ENCODE results near the gene TEX2. TPM values are rescaled to one million over a fixed set of nuclear protein-coding genes. Genes with fewer than 3 reads are reported as not detected.
"Not testable (repeated sequence)": the region's sequence is repeated elsewhere in the genome, so short reads cannot be mapped to it uniquely, and the experiment has no call there.

The TEX2 gene
- total RNA-seq, 3 donors from 2014 or later, result 18.4 to 20.4 (median 19.9) TPM

- DNase-seq (no peak), ATAC-seq (no peak)
- H3K36me3 Mint-ChIP-seq (ENCODE audit: insufficient read depth), result peaks cover 10% of the 10 kb centered on the region
- H3K4me3 Mint-ChIP-seq, result no peak overlapping the region
- H3K4me1 Mint-ChIP-seq (ENCODE audit: low read depth), result no peaks in the 10 kb centered on the region
- H3K27me3 Mint-ChIP-seq (ENCODE audit: low read depth), result no peaks in the 10 kb centered on the region
- H3K9me3 Mint-ChIP-seq, result no peaks in the 10 kb centered on the region
Measured at GRCh38 chr17:64178011-64178825, 84.8 kb downstream of the TEX2 start.

GRCh38 chr17:64177311-64178010 is 85.6 kb downstream of the TEX2 start:
- H3K4me1 Mint-ChIP-seq (ENCODE audit: low read depth), result no peaks in the 10 kb centered on the region
- H3K9me3 Mint-ChIP-seq, result no peaks in the 10 kb centered on the region
- ATAC-seq (no peak), DNase-seq (no peak)
- H3K27me3 Mint-ChIP-seq (ENCODE audit: low read depth), result no peaks in the 10 kb centered on the region
- H3K4me3 Mint-ChIP-seq, result no peak overlapping the region
- H3K36me3 Mint-ChIP-seq (ENCODE audit: insufficient read depth), result peaks cover 12% of the 10 kb centered on the region

- Mint-ChIP-seq H3K9me3 (no peaks in the 10 kb centered on the region), H3K4me1 (ENCODE audit: low read depth) (no peaks in the 10 kb centered on the region), H3K27me3 (ENCODE audit: low read depth) (no peaks in the 10 kb centered on the region), H3K36me3 (ENCODE audit: insufficient read depth) (peaks cover 15% of the 10 kb centered on the region), H3K4me3 (no peak overlapping the region)
- no peak for DNase-seq
- no peak for ATAC-seq
Measured at GRCh38 chr17:64176556-64176955, 86.5 kb downstream of the TEX2 start.

GRCh38 chr17:64174686-64175456 is 88.2 kb downstream of the TEX2 start:
- no peaks in the 10 kb centered on the region for H3K9me3 Mint-ChIP-seq
- no peaks in the 10 kb centered on the region for H3K4me1 Mint-ChIP-seq (ENCODE audit: low read depth)
- H3K4me3 Mint-ChIP-seq, result no peak overlapping the region
- ATAC-seq (no peak), DNase-seq (no peak)
- H3K27me3 Mint-ChIP-seq (ENCODE audit: low read depth), result no peaks in the 10 kb centered on the region
- H3K36me3 Mint-ChIP-seq (ENCODE audit: insufficient read depth), result peaks cover 25% of the 10 kb centered on the region

- no peaks in the 10 kb centered on the region for H3K4me1 Mint-ChIP-seq (ENCODE audit: low read depth)
- peaks cover 20% of the 10 kb centered on the region for H3K36me3 Mint-ChIP-seq (ENCODE audit: insufficient read depth)
- no peak overlapping the region for H3K4me3 Mint-ChIP-seq
- DNase-seq (no peak), ATAC-seq (no peak)
- H3K27me3 Mint-ChIP-seq (ENCODE audit: low read depth), result no peaks in the 10 kb centered on the region
- no peaks in the 10 kb centered on the region for H3K9me3 Mint-ChIP-seq
Measured at GRCh38 chr17:64173646-64174045, 89.4 kb downstream of the TEX2 start.

- no peaks in the 10 kb centered on the region for H3K4me1 Mint-ChIP-seq (ENCODE audit: low read depth)
- no peaks in the 10 kb centered on the region for H3K9me3 Mint-ChIP-seq
- peaks cover 24% of the 10 kb centered on the region for H3K36me3 Mint-ChIP-seq (ENCODE audit: insufficient read depth)
- ATAC-seq (no peak), DNase-seq (no peak)
- H3K27me3 Mint-ChIP-seq (ENCODE audit: low read depth), result no peaks in the 10 kb centered on the region
- H3K4me3 Mint-ChIP-seq, result no peak overlapping the region
Measured at GRCh38 chr17:64172510-64172909, 90.5 kb downstream of the TEX2 start.

GRCh38 chr17:64171041-64171440 is 92.0 kb downstream of the TEX2 start:
- Mint-ChIP-seq H3K9me3 (no peaks in the 10 kb centered on the region), H3K4me3 (no peak overlapping the region), H3K36me3 (ENCODE audit: insufficient read depth) (peaks cover 30% of the 10 kb centered on the region), H3K27me3 (ENCODE audit: low read depth) (no peaks in the 10 kb centered on the region), H3K4me1 (ENCODE audit: low read depth) (no peaks in the 10 kb centered on the region)
- no peak for ATAC-seq
- no peak for DNase-seq

GRCh38 chr17:64170286-64170685 is 92.8 kb downstream of the TEX2 start:
- no peak overlapping the region for H3K4me3 Mint-ChIP-seq
- ATAC-seq (no peak), DNase-seq (no peak)
- H3K4me1 Mint-ChIP-seq (ENCODE audit: low read depth), result no peaks in the 10 kb centered on the region
- no peaks in the 10 kb centered on the region for H3K9me3 Mint-ChIP-seq
- H3K27me3 Mint-ChIP-seq (ENCODE audit: low read depth), result no peaks in the 10 kb centered on the region
- H3K36me3 Mint-ChIP-seq (ENCODE audit: insufficient read depth), result peaks cover 30% of the 10 kb centered on the region

GRCh38 chr17:64167666-64168065 is 95.4 kb downstream of the TEX2 start:
- H3K27me3 Mint-ChIP-seq (ENCODE audit: low read depth), result not testable (repeated sequence)

GRCh38 chr17:64166876-64167275 is 96.2 kb downstream of the TEX2 start:
- no peak for DNase-seq
- Mint-ChIP-seq H3K4me1 (ENCODE audit: low read depth) (no peaks in the 10 kb centered on the region), H3K27me3 (ENCODE audit: low read depth) (no peaks in the 10 kb centered on the region), H3K9me3 (no peaks in the 10 kb centered on the region), H3K4me3 (no peak overlapping the region), H3K36me3 (ENCODE audit: insufficient read depth) (peaks cover 25% of the 10 kb centered on the region)
- no peak for ATAC-seq

More at GRCh38 chr17:64167666-64168065, 95.4 kb downstream of the TEX2 start:
- H3K9me3 Mint-ChIP-seq; DNase-seq; ATAC-seq; H3K4me3 Mint-ChIP-seq; H3K4me1 Mint-ChIP-seq (ENCODE audit: low read depth): not testable (repeated sequence)
- H3K36me3 Mint-ChIP-seq (ENCODE audit: insufficient read depth), result peaks cover 29% of the 10 kb centered on the region

- ATAC-seq (no peak), DNase-seq (no peak)
- peaks cover 15% of the 10 kb centered on the region for H3K36me3 Mint-ChIP-seq (ENCODE audit: insufficient read depth)
- H3K4me1 Mint-ChIP-seq (ENCODE audit: low read depth), result no peaks in the 10 kb centered on the region
- H3K4me3 Mint-ChIP-seq, result no peak overlapping the region
- H3K27me3 Mint-ChIP-seq (ENCODE audit: low read depth), result no peaks in the 10 kb centered on the region
- H3K9me3 Mint-ChIP-seq, result no peaks in the 10 kb centered on the region
Measured at GRCh38 chr17:64165347-64165746, 97.7 kb downstream of the TEX2 start.

GRCh38 chr17:64164596-64165285 is 98.3 kb downstream of the TEX2 start:
- no peaks in the 10 kb centered on the region for H3K9me3 Mint-ChIP-seq
- H3K4me1 Mint-ChIP-seq (ENCODE audit: low read depth), result no peaks in the 10 kb centered on the region
- peaks cover 10% of the 10 kb centered on the region for H3K36me3 Mint-ChIP-seq (ENCODE audit: insufficient read depth)
- ATAC-seq (no peak), DNase-seq (no peak)
- no peaks in the 10 kb centered on the region for H3K27me3 Mint-ChIP-seq (ENCODE audit: low read depth)
- H3K4me3 Mint-ChIP-seq, result no peak overlapping the region

- H3K4me1 Mint-ChIP-seq (ENCODE audit: low read depth), result no peaks in the 10 kb centered on the region
- H3K9me3 Mint-ChIP-seq, result no peaks in the 10 kb centered on the region
- peaks cover 9% of the 10 kb centered on the region for H3K36me3 Mint-ChIP-seq (ENCODE audit: insufficient read depth)
- ATAC-seq (no peak), DNase-seq (no peak)
- no peaks in the 10 kb centered on the region for H3K27me3 Mint-ChIP-seq (ENCODE audit: low read depth)
- H3K4me3 Mint-ChIP-seq, result no peak overlapping the region
Measured at GRCh38 chr17:64163468-64163867, 99.6 kb downstream of the TEX2 start.

GRCh38 chr17:64162554-64162953 is 100.5 kb downstream of the TEX2 start:
- Mint-ChIP-seq H3K36me3 (ENCODE audit: insufficient read depth) (peaks cover 5% of the 10 kb centered on the region), H3K9me3 (no peaks in the 10 kb centered on the region), H3K4me3 (no peak overlapping the region), H3K4me1 (ENCODE audit: low read depth) (no peaks in the 10 kb centered on the region), H3K27me3 (ENCODE audit: low read depth) (no peaks in the 10 kb centered on the region)
- no peak for ATAC-seq
- DNase-seq, result no peak

All from activated T-cell treated with anti-CD3 and anti-CD28 coated beads, Interleukin-2, amount 50 U/mL, for 4 hours (primary cell).